OCI-LY7 (cell line): ENCODE measurements around the gene HSP90AB1. TPM values are rescaled to one million over a fixed set of nuclear protein-coding genes. Genes with fewer than 3 reads are reported as not detected.

ENCODE experiments used
- BruUV-seq: library from RNA; stranded (reverse); fragments of 400-500 nt; replicated peaks from 2 replicates; lab custom pipeline; 2021; lab: Mats Ljungman, UMichigan
- CTCF ChIA-PET: fragments of 300-600 bp; sonication (Branson Sonifier 250); formaldehyde crosslinking; loops from one replicate; lab custom pipeline; 2022; ENCODE audit warnings: antibody characterized with exemption; ENCODE audit not compliant: unreplicated experiment; lab: Charles Lee
- POLR2A ChIA-PET: fragments of 300-600 bp; sonication (Branson Sonifier 250); formaldehyde crosslinking; loops from one replicate; lab custom pipeline; 2022; ENCODE audit warnings: antibody characterized with exemption; lab: Charles Lee
- DNase-seq: peaks from one replicate; pipeline ENCODE4 v3.0.0-alpha.2; 2015; ENCODE audit warnings: low spot score
- H2AFZ ChIP-seq: fragments of 200-600 bp; sonication (generic), shearing (Covaris generic); 2 replicates; pipeline ENCODE4 v1.6.1; 2014; ENCODE audit warnings: mild to moderate bottlenecking, antibody characterized with exemption, low read length, moderate library complexity
- H3K27ac ChIP-seq: fragments of 200-600 bp; sonication (generic); 2 replicates; pipeline ENCODE4 v1.5.1; 2014; ENCODE audit warnings: mixed run types, low read depth, mild to moderate bottlenecking, moderate library complexity, low read length, inconsistent platforms; ENCODE audit not compliant: poor library complexity, severe bottlenecking
- H3K36me3 ChIP-seq: fragments of 200-600 bp; sonication (generic); 2 replicates; pipeline ENCODE4 v1.6.1; 2014; ENCODE audit warnings: mild to moderate bottlenecking, antibody characterized with exemption, low read length, moderate library complexity, mixed read lengths; ENCODE audit not compliant: insufficient read depth
- H3K4me1 ChIP-seq: fragments of 200-600 bp; sonication (generic); 2 replicates; pipeline ENCODE4 v1.5.1; 2014; ENCODE audit warnings: mild to moderate bottlenecking, low read length; ENCODE audit not compliant: insufficient read depth, poor library complexity, severe bottlenecking
- H3K4me2 ChIP-seq: fragments of 200-600 bp; sonication (generic); 2 replicates; pipeline ENCODE4 v1.6.1; 2014; ENCODE audit warnings: mild to moderate bottlenecking, low read length
- H3K4me3 ChIP-seq: fragments of 200-600 bp; sonication (generic); 2 replicates; pipeline ENCODE4 v1.5.1; 2014; ENCODE audit warnings: mild to moderate bottlenecking, low read depth, low read length; ENCODE audit not compliant: poor library complexity, severe bottlenecking
- H3K79me2 ChIP-seq: fragments of 200-600 bp; sonication (generic); 2 replicates; pipeline ENCODE4 v1.6.1; 2016; ENCODE audit warnings: low read depth, mild to moderate bottlenecking, low read length, moderate library complexity, mixed read lengths; ENCODE audit not compliant: insufficient read depth
- H3K9me2 ChIP-seq: fragments of 200-600 bp; sonication (generic); 2 replicates; pipeline ENCODE4 v1.6.1; 2016; ENCODE audit warnings: mild to moderate bottlenecking, low read length, mixed read lengths; ENCODE audit not compliant: insufficient read depth
- H3K9me3 ChIP-seq: fragments of 200-600 bp; sonication (generic); 2 replicates; pipeline ENCODE4 v1.6.1; 2014; ENCODE audit warnings: mild to moderate bottlenecking, mixed run types, low read length, mixed read lengths
- H4K20me1 ChIP-seq: fragments of 200-600 bp; sonication (generic); 2 replicates; pipeline ENCODE4 v1.6.1; 2014; ENCODE audit warnings: mild to moderate bottlenecking, antibody characterized with exemption, low read length, moderate library complexity, mixed read lengths; ENCODE audit not compliant: insufficient read depth
- CTCF ChIP-seq: fragments of 200-600 bp; sonication (generic); conservative IDR thresholded peaks from 2 replicates; pipeline ENCODE4 v1.5.1; 2014; ENCODE audit warnings: mild to moderate bottlenecking, antibody characterized with exemption, low read length, moderate library complexity, mixed read lengths
- EZH2phosphoT487 ChIP-seq: fragments of 200-600 bp; sonication (generic); IDR thresholded peaks from 2 replicates; pipeline ENCODE4 v1.6.1; 2018; ENCODE audit warnings: low read depth, borderline replicate concordance, mild to moderate bottlenecking, mixed run types, antibody characterized with exemption, low read length, moderate library complexity, mixed read lengths
- intact Hi-C: fragments of 100-400 bp; cut with micrococcal nuclease; formaldehyde crosslinking; loops from one replicate; pipeline ENCODE4 v1.10.0; 2022; ENCODE audit not compliant: unreplicated experiment
- total RNA-seq, 2 experiments: library from RNA; depleted of rRNA in 1 of 2; stranded (reverse); fragments of >200 nt in 1 of 2; shearing (Covaris generic) in 1 of 2; gene quantifications; 2 replicates each; pipeline ENCODE4 v1.2.3, GENCODE V29; 2014 to 2022

Gene HSP90AB1
- total RNA-seq, 2 experiments from 2014 or later, result 911 to 1,282 TPM

GRCh38 chr6:44265722-44266233 lies 18.9 kb downstream of the HSP90AB1 start:
- no TSS peak for BruUV-seq
- H2AFZ ChIP-seq, result peak overlapping the region; percentile 56
- no peaks in the 10 kb centered on the region for H3K9me2 ChIP-seq
- ChIA-PET POLR2A (no interaction called here), CTCF (no interaction called here)
- peaks cover 41% of the 10 kb centered on the region for H3K79me2 ChIP-seq
- intact Hi-C loops, result loop anchor here (2.0 to 5.0 kb wide), 2 partner anchors 41 to 122 kb away; partner anchors contain the start of gene CDC5L
- H3K36me3 ChIP-seq, result peaks cover 24% of the 10 kb centered on the region; the same call in 1 of the 2 replicates
- TF ChIP-seq EZH2phosphoT487, result no peak
- no peak for TF ChIP-seq CTCF
- peak overlapping the region; percentile 85 for H3K27ac ChIP-seq
- H3K4me2 ChIP-seq, result peak overlapping the region; percentile 96; the same call in 1 of the 2 replicates
- H4K20me1 ChIP-seq, result no peaks in the 10 kb centered on the region
- DNase-seq, result no peak
- peaks cover 62% of the 10 kb centered on the region for H3K4me1 ChIP-seq
- H3K9me3 ChIP-seq, result no peaks in the 10 kb centered on the region
- peak overlapping the region; percentile 86 for H3K4me3 ChIP-seq

GRCh38 chr6:44266347-44266746 lies 19.4 kb downstream of the HSP90AB1 start:
- ChIA-PET POLR2A (interaction anchor here (1.6 kb wide), 1 partner anchor 19 kb away, joined by 5 read pairs; the partner anchor contains the start of gene HSP90AB1), CTCF (interaction anchor here (0.6 to 0.9 kb wide), 3 partner anchors 21 to 1393 kb away, joined by 4 to 19 read pairs (median 8); no protein-coding TSS in a partner anchor)
- H3K27ac ChIP-seq, result no peak overlapping the region
- H3K36me3 ChIP-seq, result peaks cover 18% of the 10 kb centered on the region; the same call in 1 of the 2 replicates
- no peak overlapping the region for H2AFZ ChIP-seq
- no peak overlapping the region for H3K4me2 ChIP-seq
- BruUV-seq, result no TSS peak
- no peaks in the 10 kb centered on the region for H3K9me3 ChIP-seq
- no peak overlapping the region for H3K4me3 ChIP-seq
- H4K20me1 ChIP-seq, result no peaks in the 10 kb centered on the region
- H3K9me2 ChIP-seq, result no peaks in the 10 kb centered on the region
- intact Hi-C loops, result loop anchor here (5.0 kb wide), 1 partner anchor 121 kb away; the partner anchor contains the start of gene CDC5L
- DNase-seq, result no peak
- H3K79me2 ChIP-seq, result peaks cover 36% of the 10 kb centered on the region
- TF ChIP-seq CTCF, result no peak
- no peak for TF ChIP-seq EZH2phosphoT487
- H3K4me1 ChIP-seq, result peaks cover 57% of the 10 kb centered on the region

GRCh38 chr6:44267252-44267651 lies 20.4 kb downstream of the HSP90AB1 start:
- Histone ChIP-seq H2AFZ (no peak overlapping the region), H3K9me2 (no peaks in the 10 kb centered on the region), H3K4me3 (no peak overlapping the region), H3K36me3 (peaks cover 9% of the 10 kb centered on the region; the same call in 1 of the 2 replicates), H3K4me1 (peaks cover 48% of the 10 kb centered on the region), H3K27ac (no peak overlapping the region), H3K9me3 (no peaks in the 10 kb centered on the region), H3K4me2 (no peak overlapping the region), H3K79me2 (peaks cover 27% of the 10 kb centered on the region), H4K20me1 (no peaks in the 10 kb centered on the region)
- POLR2A ChIA-PET, result interaction anchor here (0.6 to 1.6 kb wide), 3 partner anchors 20 to 138 kb away, joined by 3 to 5 read pairs (median 5); partner anchors contain the start of gene HSP90AB1
- no TSS peak for BruUV-seq
- intact Hi-C loops, result loop anchor here (5.0 kb wide), 1 partner anchor 120 kb away; the partner anchor contains the start of gene CDC5L
- TF ChIP-seq CTCF (no peak), EZH2phosphoT487 (no peak)
- no peak for DNase-seq
- CTCF ChIA-PET, result interaction anchor here (0.6 to 0.9 kb wide), 3 partner anchors 22 to 1392 kb away, joined by 4 to 19 read pairs (median 8); no protein-coding TSS in a partner anchor
